HEK293T (cell line): ENCODE measurements around the gene PHF23.

Source experiments
- CTCF ChIA-PET: fragments of 350-600 bp; formaldehyde crosslinking; extraction: SDS; loops from one replicate; lab custom pipeline; 2021; ENCODE audit warnings: antibody characterized with exemption, inconsistent platforms; lab: Yijun Ruan, JAX
- POLR2A ChIA-PET: fragments of 350-600 bp; formaldehyde crosslinking; extraction: SDS; loops from one replicate; lab custom pipeline; 2020; ENCODE audit warnings: antibody characterized with exemption, inconsistent platforms; lab: Yijun Ruan, JAX
- DNase-seq: peaks from one replicate; pipeline ENCODE4 v3.0.0; 2012; ENCODE audit warnings: mixed read lengths; ENCODE audit errors: extremely low spot score
- ARNT ChIP-seq: fragments of 450-650 bp; IDR thresholded peaks from 2 replicates; pipeline ENCODE4 v1.6.1; 2017; ENCODE audit warnings: mild to moderate bottlenecking
- BHLHE40 ChIP-seq: fragments of 450-650 bp; IDR thresholded peaks from 2 replicates; pipeline ENCODE4 v1.6.1; 2016; ENCODE audit warnings: mild to moderate bottlenecking, moderate library complexity, borderline replicate concordance
- CTBP1 ChIP-seq: fragments of 450-650 bp; IDR thresholded peaks from 2 replicates; pipeline ENCODE4 v1.6.1; 2016; ENCODE audit warnings: borderline replicate concordance
- ELF4 ChIP-seq: fragments of 450-650 bp; IDR thresholded peaks from 2 replicates; pipeline ENCODE4 v1.6.1; 2017; ENCODE audit warnings: antibody characterized with exemption
- FOXA1 ChIP-seq: fragments of 450-650 bp; IDR thresholded peaks from 2 replicates; pipeline ENCODE4 v1.6.1; 2016; ENCODE audit warnings: mild to moderate bottlenecking
- FOXK2 ChIP-seq: fragments of 450-650 bp; IDR thresholded peaks from 2 replicates; pipeline ENCODE4 v1.6.1; 2016; ENCODE audit warnings: mild to moderate bottlenecking
- FOXM1 ChIP-seq: fragments of 450-650 bp; IDR thresholded peaks from 2 replicates; pipeline ENCODE4 v1.6.1; 2017; ENCODE audit warnings: mild to moderate bottlenecking, borderline replicate concordance
- HDGF ChIP-seq: fragments of 450-650 bp; IDR thresholded peaks from 2 replicates; pipeline ENCODE4 v1.6.1; 2017; ENCODE audit warnings: antibody characterized with exemption, borderline replicate concordance
- L3MBTL2 ChIP-seq: fragments of 450-650 bp; conservative IDR thresholded peaks from 2 replicates; pipeline ENCODE4 v1.6.1; 2016; ENCODE audit warnings: mild to moderate bottlenecking
- LEF1 ChIP-seq: fragments of 450-650 bp; IDR thresholded peaks from 2 replicates; pipeline ENCODE4 v1.6.1; 2017; ENCODE audit warnings: mild to moderate bottlenecking, borderline replicate concordance
- NFRKB ChIP-seq: fragments of 450-650 bp; IDR thresholded peaks from 2 replicates; pipeline ENCODE4 v1.6.1; 2016; ENCODE audit warnings: mild to moderate bottlenecking, moderate library complexity
- PKNOX1 ChIP-seq: fragments of 450-650 bp; IDR thresholded peaks from 2 replicates; pipeline ENCODE4 v1.6.1; 2016
- SP1 ChIP-seq: fragments of 450-650 bp; IDR thresholded peaks from 2 replicates; pipeline ENCODE4 v1.6.1; 2017
- SUZ12 ChIP-seq: fragments of 450-650 bp; IDR thresholded peaks from 2 replicates; pipeline ENCODE4 v1.6.1; 2016; ENCODE audit warnings: mild to moderate bottlenecking
- TARDBP ChIP-seq: fragments of 450-650 bp; IDR thresholded peaks from 2 replicates; pipeline ENCODE4 v1.6.1; 2016
- ZNF384 ChIP-seq: fragments of 450-650 bp; IDR thresholded peaks from 2 replicates; pipeline ENCODE4 v1.6.1; 2016

PHF23 gene

GRCh38 chr17:7266784-7267183 lies 27.5 kb upstream of the PHF23 start:
- no peak for TF ChIP-seq FOXK2
- TF ChIP-seq HDGF = no peak
- no peak for TF ChIP-seq CTBP1
- no peak for TF ChIP-seq SUZ12
- TF ChIP-seq ZNF384 = no peak
- TF ChIP-seq PKNOX1 = no peak
- TF ChIP-seq ELF4 = no peak
- no peak for TF ChIP-seq NFRKB
- no peak for TF ChIP-seq FOXM1
- TF ChIP-seq L3MBTL2 = no peak
- TF ChIP-seq SP1 = no peak
- TF ChIP-seq LEF1 = no peak
- no peak for TF ChIP-seq TARDBP
- TF ChIP-seq ARNT = no peak
- no peak for TF ChIP-seq BHLHE40
- TF ChIP-seq FOXA1 = no peak
- POLR2A ChIA-PET = interaction anchor here (1.0 kb wide), 1 partner anchor 137 kb away, joined by 3 read pairs; the partner anchor contains the start of gene TMEM256
- no peak for DNase-seq
- CTCF ChIA-PET = no interaction called here

- ChIA-PET POLR2A (interaction anchor here (0.7 to 1.3 kb wide), 2 partner anchors 24 to 42 kb away, joined by 3 to 4 read pairs; partner anchors contain the start of gene PHF23), CTCF (interaction anchor here (0.6 to 1.2 kb wide), 3 partner anchors 16 to 341 kb away, joined by 3 to 6 read pairs (median 3); no protein-coding TSS in a partner anchor)
- no peak for TF ChIP-seq FOXK2
- no peak for TF ChIP-seq NFRKB
- TF ChIP-seq FOXM1 = no peak
- TF ChIP-seq FOXA1 = no peak
- TF ChIP-seq CTBP1 = no peak
- no peak for TF ChIP-seq BHLHE40
- TF ChIP-seq HDGF = no peak
- no peak for TF ChIP-seq ELF4
- no peak for TF ChIP-seq PKNOX1
- TF ChIP-seq SUZ12 = no peak
- no peak for TF ChIP-seq SP1
- no peak for DNase-seq
Measured at GRCh38 chr17:7263801-7264078, 24.5 kb upstream of the PHF23 start.

- no peak for TF ChIP-seq HDGF
- no peak for TF ChIP-seq ELF4
- no peak for TF ChIP-seq TARDBP
- TF ChIP-seq ARNT = no peak
- no peak for TF ChIP-seq FOXA1
- TF ChIP-seq CTBP1 = no peak
- TF ChIP-seq PKNOX1 = no peak
- TF ChIP-seq BHLHE40 = no peak
- no peak for DNase-seq
- ChIA-PET CTCF (no interaction called here), POLR2A (interaction anchor here (0.7 kb wide), 1 partner anchor 41 kb away, joined by 3 read pairs; no protein-coding TSS in a partner anchor)
Measured at GRCh38 chr17:7262935-7263800, 23.9 kb upstream of the PHF23 start.

GRCh38 chr17:7262192-7262934 lies 23.1 kb upstream of the PHF23 start, which contains the start of gene CLDN7:
Gene CLDN7 (minus strand): TSS chr17:7262478. CDS start chr17:7262043, 435 bp downstream.
- TF ChIP-seq ELF4 (no peak), SUZ12 (no peak), FOXM1 (no peak), ARNT (no peak), FOXK2 (no peak), ZNF384 (no peak)
- ChIA-PET CTCF (no interaction called here), POLR2A (interaction anchor here (1.2 kb wide), 1 partner anchor 41 kb away, joined by 3 read pairs; no protein-coding TSS in a partner anchor)
- no peak for DNase-seq

GRCh38 chr17:7261379-7262191 lies 22.3 kb upstream of the PHF23 start:
- TF ChIP-seq ARNT (no peak), LEF1 (no peak), FOXA1 (no peak), ELF4 (no peak)
- no peak for DNase-seq
- CTCF ChIA-PET = no interaction called here
- POLR2A ChIA-PET = interaction anchor here (1.2 kb wide), 1 partner anchor 40 kb away, joined by 3 read pairs; no protein-coding TSS in a partner anchor
